PC-3 (cell line): ENCODE data around the gene PAX7.

Experiments used
- CTCF ChIP-seq: fragments of 300-600 bp; sonication (generic); conservative IDR thresholded peaks from 2 replicates; pipeline ENCODE4 v1.5.1; 2017; ENCODE audit warnings: antibody characterized with exemption, low read depth, mild to moderate bottlenecking, low read length
- EZH2 ChIP-seq: fragments of 300-600 bp; sonication (generic); IDR thresholded peaks from one replicate; pipeline ENCODE4 v1.6.1; 2017; ENCODE audit warnings: antibody characterized with exemption, mild to moderate bottlenecking, low read length; ENCODE audit not compliant: unreplicated experiment

GRCh38 chr1:18792747-18793146, 162.1 kb downstream of the PAX7 start:
- TF ChIP-seq CTCF = no peak
- TF ChIP-seq EZH2 = no peak
